PC-3 (cell line): ENCODE measurements around the gene INIP.

ENCODE experiments used
- CTCF ChIP-seq: fragments of 300-600 bp; sonication (generic); conservative IDR thresholded peaks from 2 replicates; pipeline ENCODE4 v1.5.1; 2017; ENCODE audit warnings: antibody characterized with exemption, low read depth, mild to moderate bottlenecking, low read length
- EZH2 ChIP-seq: fragments of 300-600 bp; sonication (generic); IDR thresholded peaks from one replicate; pipeline ENCODE4 v1.6.1; 2017; ENCODE audit warnings: antibody characterized with exemption, mild to moderate bottlenecking, low read length; ENCODE audit not compliant: unreplicated experiment
- EZH2phosphoT487 ChIP-seq: fragments of 300-600 bp; sonication (generic); IDR thresholded peaks from 2 replicates; pipeline ENCODE4 v1.6.1; 2018; ENCODE audit warnings: mild to moderate bottlenecking, antibody characterized with exemption, low read length, borderline replicate concordance

GRCh38 chr9:112694706-112695555, 23.0 kb downstream of the INIP start:
- TF ChIP-seq CTCF (no peak), EZH2 (no peak), EZH2phosphoT487 (no peak)
